SK-N-SH (cell line): ENCODE results near the gene LOXHD1. TPM values are rescaled to one million over a fixed set of nuclear protein-coding genes. Genes with fewer than 3 reads are reported as not detected.

Experiments
- CTCF ChIA-PET: fragments of 300-600, 350-600 bp; formaldehyde crosslinking; extraction: SDS; loops from one replicate; lab custom pipeline; 2021; lab: Yijun Ruan, JAX
- POLR2A ChIA-PET: fragments of 350-600 bp; sonication (Branson Sonifier 250); formaldehyde crosslinking; extraction: SDS; loops from one replicate; lab custom pipeline; 2020; ENCODE audit warnings: antibody characterized with exemption, inconsistent platforms; lab: Yijun Ruan, JAX
- DNase-seq: peaks from one replicate; pipeline ENCODE4 v3.0.0; 2012
- H2AFZ ChIP-seq: fragments of 200-600 bp; sonication (generic); 2 replicates; pipeline ENCODE4 v1.8.1; 2016; ENCODE audit warnings: antibody characterized with exemption, mild to moderate bottlenecking, low read depth
- H3F3A ChIP-seq: fragments of 200-600 bp; sonication (generic); replicated peaks from 2 replicates; pipeline ENCODE3; 2016; ENCODE audit warnings: antibody characterized with exemption, mild to moderate bottlenecking; ENCODE audit not compliant: insufficient read depth
- H3K27ac ChIP-seq, 2 experiments: fragments of 200-500 bp in 1 of 2; fragments of 200-600 bp in 1 of 2; sonication (Bioruptor generic) in 1 of 2; sonication (generic), shearing (Covaris generic) in 1 of 2; 2 replicates each; pipeline versions ENCODE4 v1.5.1 to v1.6.1; 2014 to 2016; ENCODE audit warnings: low read depth in 2 of 2, inconsistent platforms in 1 of 2, low read length in 1 of 2, mild to moderate bottlenecking in 1 of 2, mixed read lengths in 1 of 2
- H3K27me3 ChIP-seq: fragments of 200-600 bp; sonication (generic), shearing (Covaris generic); 2 replicates; pipeline ENCODE4 v1.6.1; 2016; ENCODE audit warnings: mixed run types; ENCODE audit not compliant: insufficient read depth
- H3K36me3 ChIP-seq, 2 experiments: fragments of 200-500 bp in 1 of 2; fragments of 200-600 bp in 1 of 2; sonication (Bioruptor generic) in 1 of 2; sonication (generic) in 1 of 2; replicated peaks in 1 of 2; 2 replicates each; pipeline versions ENCODE3 to v1.5.1; 2014 to 2016; ENCODE audit warnings: low read length in 1 of 2, mild to moderate bottlenecking in 1 of 2; ENCODE audit not compliant: insufficient read depth in 2 of 2, control insufficient read depth in 1 of 2
- H3K4me1 ChIP-seq, 2 experiments: fragments of 200-500 bp in 1 of 2; fragments of 200-600 bp in 1 of 2; sonication (Bioruptor generic) in 1 of 2; sonication (generic), shearing (Covaris generic) in 1 of 2; 2 replicates each; pipeline versions ENCODE4 v1.5.1 to v1.6.1; 2014 to 2016; ENCODE audit warnings: low read depth in 1 of 2, low read length in 1 of 2, mixed run types in 1 of 2; ENCODE audit not compliant: insufficient read depth in 2 of 2, control insufficient read depth in 1 of 2
- H3K4me2 ChIP-seq: fragments of 200-600 bp; sonication (generic), shearing (Covaris generic); 2 replicates; pipeline ENCODE4 v1.6.1; 2017; ENCODE audit warnings: mixed run types
- H3K4me3 ChIP-seq, 2 experiments: fragments of 200-500 bp in 1 of 2; fragments of 200-600 bp in 1 of 2; sonication (Bioruptor generic) in 1 of 2; sonication (generic), shearing (Covaris generic) in 1 of 2; 2 replicates each; pipeline versions ENCODE4 v1.5.1 to v1.8.1; 2014 to 2016; ENCODE audit warnings: low read depth in 2 of 2, inconsistent platforms in 1 of 2, low read length in 1 of 2, mild to moderate bottlenecking in 1 of 2, mixed read lengths in 1 of 2, moderate library complexity in 1 of 2
- H3K79me2 ChIP-seq: fragments of 200-600 bp; sonication (generic); 2 replicates; pipeline ENCODE4 v1.8.1; 2017; ENCODE audit warnings: mild to moderate bottlenecking; ENCODE audit not compliant: insufficient read depth
- H3K9ac ChIP-seq: fragments of 200-600 bp; sonication (generic); 2 replicates; pipeline ENCODE4 v1.6.1; 2017; ENCODE audit warnings: mixed run types
- H3K9me2 ChIP-seq: fragments of 200-600 bp; sonication (generic); 2 replicates; pipeline ENCODE4 v1.6.1; 2017; ENCODE audit warnings: mixed run types
- H3K9me3 ChIP-seq: fragments of 200-600 bp; sonication (generic); 2 replicates; pipeline ENCODE4 v1.6.1; 2017; ENCODE audit warnings: mixed run types, mild to moderate bottlenecking, moderate library complexity
- H4K20me1 ChIP-seq: fragments of 200-600 bp; sonication (generic); 2 replicates; pipeline ENCODE4 v1.6.1; 2017; ENCODE audit warnings: mild to moderate bottlenecking, mixed run types; ENCODE audit not compliant: insufficient read depth
- CHD2 ChIP-seq: fragments of 150-350 bp; IDR thresholded peaks from 2 replicates; pipeline ENCODE4 v1.6.1; 2018; ENCODE audit warnings: low read length; ENCODE audit not compliant: partially characterized antibody
- FOXJ3 ChIP-seq: sonication (generic); formaldehyde crosslinking; IDR thresholded peaks from 2 replicates; pipeline ENCODE4 v1.5.1; 2020; ENCODE audit warnings: mild to moderate bottlenecking, missing genetic modification reagents
- GABPA ChIP-seq: IDR thresholded peaks from 2 replicates; pipeline ENCODE4 v1.4.0; 2012; ENCODE audit warnings: low read depth, mild to moderate bottlenecking
- GATA2 ChIP-seq: sonication (generic); formaldehyde crosslinking; IDR thresholded peaks from 2 replicates; pipeline ENCODE4 v1.5.0; 2020; ENCODE audit warnings: mild to moderate bottlenecking, missing genetic modification reagents
- NFIC ChIP-seq: IDR thresholded peaks from 2 replicates; pipeline ENCODE4 v1.4.0; 2012; ENCODE audit warnings: borderline replicate concordance
- NRF1 ChIP-seq: IDR thresholded peaks from 2 replicates; pipeline ENCODE4 v1.6.1; 2012; ENCODE audit warnings: low read depth, mild to moderate bottlenecking, low read length
- RAD21 ChIP-seq: IDR thresholded peaks from 2 replicates; pipeline ENCODE4 v1.6.1; 2012; ENCODE audit warnings: mild to moderate bottlenecking, low read length
- RXRA ChIP-seq: IDR thresholded peaks from 2 replicates; pipeline ENCODE4 v1.4.0; 2012; ENCODE audit warnings: low read depth, mild to moderate bottlenecking, borderline replicate concordance
- WGBS: methylation state at CpG from one replicate; pipeline ENCODE4 v1.1.6; 2017; ENCODE audit warnings: low lambda C conversion rate; 5-methylcytosine and 5-hydroxymethylcytosine counted together
- polyA plus RNA-seq, 3 experiments: library from polyadenylated mRNA; depleted of rRNA; stranded (reverse); fragments of >200 nt; gene quantifications; 2 replicates each; pipeline ENCODE4 v1.2.3, GENCODE V29; 2012
- TF ChIP-seq, protein P1 (sequence below): fragments of 200-600 bp; sonication (generic); IDR thresholded peaks from 2 replicates; pipeline ENCODE4 v1.6.1; 2017; ENCODE audit warnings: antibody characterized with exemption, mild to moderate bottlenecking, moderate library complexity
- TF ChIP-seq, protein P2 (sequence below): fragments of 150-350 bp; IDR thresholded peaks from 2 replicates; pipeline ENCODE4 v1.6.1; 2017; ENCODE audit warnings: antibody characterized with exemption, low read length, low read depth, borderline replicate concordance
- TF ChIP-seq, protein P3 (sequence below): IDR thresholded peaks from 2 replicates; pipeline ENCODE4 v1.4.0; 2012; ENCODE audit warnings: low read depth, borderline replicate concordance
- TF ChIP-seq, protein P4 (sequence below): IDR thresholded peaks from 2 replicates; pipeline ENCODE4 v1.4.0; 2012; ENCODE audit warnings: low read depth, borderline replicate concordance

The LOXHD1 gene
- polyA plus RNA-seq, 1 of the 3 experiments (the other 2 are of a cell fraction): not detected

DNA sequence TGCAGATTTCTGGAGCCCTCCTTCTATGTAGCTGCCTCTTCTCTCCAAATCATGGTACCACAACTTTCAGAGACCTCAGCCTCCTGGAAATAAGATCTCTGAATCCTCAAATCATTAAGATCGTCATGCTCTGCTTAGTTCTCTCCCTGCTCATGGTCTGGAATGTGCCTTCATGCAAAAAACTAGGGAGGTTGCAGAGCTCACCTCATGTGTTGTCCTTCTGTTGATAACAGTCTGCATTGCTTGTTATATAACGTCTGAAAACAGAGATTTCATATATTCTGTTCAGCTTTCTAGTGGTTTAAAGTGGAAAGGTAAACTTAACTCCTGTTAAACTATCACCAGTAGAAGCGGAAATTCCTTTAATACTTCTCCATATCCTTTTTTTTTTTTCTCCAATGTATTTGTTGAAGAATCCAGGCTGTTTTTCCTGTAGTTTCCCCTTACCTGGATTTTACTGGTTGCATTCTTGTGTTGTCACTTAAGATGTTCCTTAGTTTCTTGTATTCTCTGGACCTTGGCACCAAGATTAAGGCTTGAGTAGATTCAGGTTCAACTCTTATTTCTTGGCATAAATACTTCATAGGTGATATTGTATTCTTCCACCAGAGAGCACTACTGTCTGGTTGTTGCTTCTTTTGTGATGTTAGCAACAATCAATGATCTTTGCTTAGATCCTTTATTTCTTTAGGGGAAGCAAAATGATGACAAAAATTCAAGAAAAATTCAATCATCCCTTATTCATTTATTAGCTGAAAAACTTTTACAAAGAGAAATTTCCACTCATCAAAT is 211.3 kb downstream of the LOXHD1 start:
- no peaks in the 10 kb centered on the region for H4K20me1 ChIP-seq
- no peak overlapping the region for H3K9ac ChIP-seq
- H2AFZ ChIP-seq: no peak overlapping the region
- no peaks in the 10 kb centered on the region for H3F3A ChIP-seq
- ChIA-PET POLR2A (no interaction called here), CTCF (interaction anchor here (1.4 kb wide), 1 partner anchor 165 kb away, joined by 6 read pairs; no protein-coding TSS in a partner anchor)
- TF ChIP-seq, protein P1, sequence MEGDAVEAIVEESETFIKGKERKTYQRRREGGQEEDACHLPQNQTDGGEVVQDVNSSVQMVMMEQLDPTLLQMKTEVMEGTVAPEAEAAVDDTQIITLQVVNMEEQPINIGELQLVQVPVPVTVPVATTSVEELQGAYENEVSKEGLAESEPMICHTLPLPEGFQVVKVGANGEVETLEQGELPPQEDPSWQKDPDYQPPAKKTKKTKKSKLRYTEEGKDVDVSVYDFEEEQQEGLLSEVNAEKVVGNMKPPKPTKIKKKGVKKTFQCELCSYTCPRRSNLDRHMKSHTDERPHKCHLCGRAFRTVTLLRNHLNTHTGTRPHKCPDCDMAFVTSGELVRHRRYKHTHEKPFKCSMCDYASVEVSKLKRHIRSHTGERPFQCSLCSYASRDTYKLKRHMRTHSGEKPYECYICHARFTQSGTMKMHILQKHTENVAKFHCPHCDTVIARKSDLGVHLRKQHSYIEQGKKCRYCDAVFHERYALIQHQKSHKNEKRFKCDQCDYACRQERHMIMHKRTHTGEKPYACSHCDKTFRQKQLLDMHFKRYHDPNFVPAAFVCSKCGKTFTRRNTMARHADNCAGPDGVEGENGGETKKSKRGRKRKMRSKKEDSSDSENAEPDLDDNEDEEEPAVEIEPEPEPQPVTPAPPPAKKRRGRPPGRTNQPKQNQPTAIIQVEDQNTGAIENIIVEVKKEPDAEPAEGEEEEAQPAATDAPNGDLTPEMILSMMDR: no peak
- TF ChIP-seq GATA2 (no peak), RXRA (no peak), GABPA (no peak), NRF1 (no peak), NFIC (no peak), CHD2 (no peak), FOXJ3 (CRISPR knock-in tag) (no peak), RAD21 (no peak)
- TF ChIP-seq, protein P2, sequence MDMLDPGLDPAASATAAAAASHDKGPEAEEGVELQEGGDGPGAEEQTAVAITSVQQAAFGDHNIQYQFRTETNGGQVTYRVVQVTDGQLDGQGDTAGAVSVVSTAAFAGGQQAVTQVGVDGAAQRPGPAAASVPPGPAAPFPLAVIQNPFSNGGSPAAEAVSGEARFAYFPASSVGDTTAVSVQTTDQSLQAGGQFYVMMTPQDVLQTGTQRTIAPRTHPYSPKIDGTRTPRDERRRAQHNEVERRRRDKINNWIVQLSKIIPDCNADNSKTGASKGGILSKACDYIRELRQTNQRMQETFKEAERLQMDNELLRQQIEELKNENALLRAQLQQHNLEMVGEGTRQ: no peak
- TF ChIP-seq, protein P3, sequence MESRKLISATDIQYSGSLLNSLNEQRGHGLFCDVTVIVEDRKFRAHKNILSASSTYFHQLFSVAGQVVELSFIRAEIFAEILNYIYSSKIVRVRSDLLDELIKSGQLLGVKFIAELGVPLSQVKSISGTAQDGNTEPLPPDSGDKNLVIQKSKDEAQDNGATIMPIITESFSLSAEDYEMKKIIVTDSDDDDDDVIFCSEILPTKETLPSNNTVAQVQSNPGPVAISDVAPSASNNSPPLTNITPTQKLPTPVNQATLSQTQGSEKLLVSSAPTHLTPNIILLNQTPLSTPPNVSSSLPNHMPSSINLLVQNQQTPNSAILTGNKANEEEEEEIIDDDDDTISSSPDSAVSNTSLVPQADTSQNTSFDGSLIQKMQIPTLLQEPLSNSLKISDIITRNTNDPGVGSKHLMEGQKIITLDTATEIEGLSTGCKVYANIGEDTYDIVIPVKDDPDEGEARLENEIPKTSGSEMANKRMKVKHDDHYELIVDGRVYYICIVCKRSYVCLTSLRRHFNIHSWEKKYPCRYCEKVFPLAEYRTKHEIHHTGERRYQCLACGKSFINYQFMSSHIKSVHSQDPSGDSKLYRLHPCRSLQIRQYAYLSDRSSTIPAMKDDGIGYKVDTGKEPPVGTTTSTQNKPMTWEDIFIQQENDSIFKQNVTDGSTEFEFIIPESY: no peak
- TF ChIP-seq, protein P4, sequence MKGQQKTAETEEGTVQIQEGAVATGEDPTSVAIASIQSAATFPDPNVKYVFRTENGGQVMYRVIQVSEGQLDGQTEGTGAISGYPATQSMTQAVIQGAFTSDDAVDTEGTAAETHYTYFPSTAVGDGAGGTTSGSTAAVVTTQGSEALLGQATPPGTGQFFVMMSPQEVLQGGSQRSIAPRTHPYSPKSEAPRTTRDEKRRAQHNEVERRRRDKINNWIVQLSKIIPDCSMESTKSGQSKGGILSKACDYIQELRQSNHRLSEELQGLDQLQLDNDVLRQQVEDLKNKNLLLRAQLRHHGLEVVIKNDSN: no peak
- no peaks in the 10 kb centered on the region for H3K36me3 ChIP-seq
- H3K9me3 ChIP-seq: no peaks in the 10 kb centered on the region; the same call in 1 of the 2 replicates
- H3K27me3 ChIP-seq: no peaks in the 10 kb centered on the region
- H3K9me2 ChIP-seq: no peaks in the 10 kb centered on the region
- no peak for DNase-seq
- H3K4me1 ChIP-seq: no peaks in the 10 kb centered on the region
- no peaks in the 10 kb centered on the region for H3K79me2 ChIP-seq
- H3K4me3 ChIP-seq: no peak overlapping the region
- H3K4me2 ChIP-seq: no peak overlapping the region
- WGBS: 42% methylated on average over 3 of the region's 3 CpGs
- H3K27ac ChIP-seq: no peak overlapping the region
